ENCODE data around the gene FRAT1.

FRAT1 gene

DNA sequence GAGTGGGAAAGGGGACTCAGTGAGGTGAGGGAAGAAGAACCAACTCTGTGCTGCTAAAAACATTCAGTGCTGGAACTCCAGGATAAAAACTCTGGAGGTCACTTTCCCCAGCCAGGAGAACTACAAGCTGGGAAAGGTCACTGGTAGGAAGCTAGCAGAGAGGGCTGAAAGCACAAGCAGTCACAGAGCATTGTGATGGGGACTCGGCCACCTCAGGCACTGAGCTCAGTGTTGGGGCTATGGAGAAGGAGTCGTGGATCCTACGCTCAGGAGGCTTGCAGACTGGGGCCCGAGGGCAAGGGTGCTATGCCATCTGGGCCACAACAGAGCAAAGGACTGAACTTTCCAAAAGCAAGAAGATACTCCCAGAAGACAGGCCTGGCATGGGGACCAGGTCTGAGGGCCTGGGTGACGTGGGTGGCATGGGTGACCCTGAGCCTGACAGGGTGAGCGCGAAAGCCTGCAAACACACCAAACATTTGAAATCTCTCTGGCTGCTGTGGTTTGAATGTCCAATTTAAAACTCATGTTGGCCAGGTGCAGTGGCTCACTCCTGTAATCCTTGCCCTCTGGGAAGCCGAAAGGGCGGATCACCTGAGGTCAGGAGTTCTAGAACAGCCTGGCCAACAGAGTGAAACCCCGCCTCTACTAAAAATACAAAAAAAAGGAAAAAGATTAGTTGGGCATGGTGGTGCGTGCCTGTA is 16.8 kb upstream of the FRAT1 start:
- CTCF ChIA-PET = no interaction called here
- TF ChIP-seq SP1 (IDR thresholded peaks at IDR 0.05) (no peak), HDGF (IDR thresholded peaks at IDR 0.05; ENCODE audit: borderline replicate concordance) (no peak), LEF1 (IDR thresholded peaks at IDR 0.05; ENCODE audit: borderline replicate concordance) (no peak), TARDBP (IDR thresholded peaks at IDR 0.05) (no peak), SUZ12 (IDR thresholded peaks at IDR 0.05) (no peak), CTBP1 (IDR thresholded peaks at IDR 0.05; ENCODE audit: borderline replicate concordance) (no peak), FOXA1 (IDR thresholded peaks at IDR 0.05) (no peak)
- no peak for DNase-seq (ENCODE audit: extremely low spot score)
- POLR2A ChIA-PET = no interaction called here

DNA sequence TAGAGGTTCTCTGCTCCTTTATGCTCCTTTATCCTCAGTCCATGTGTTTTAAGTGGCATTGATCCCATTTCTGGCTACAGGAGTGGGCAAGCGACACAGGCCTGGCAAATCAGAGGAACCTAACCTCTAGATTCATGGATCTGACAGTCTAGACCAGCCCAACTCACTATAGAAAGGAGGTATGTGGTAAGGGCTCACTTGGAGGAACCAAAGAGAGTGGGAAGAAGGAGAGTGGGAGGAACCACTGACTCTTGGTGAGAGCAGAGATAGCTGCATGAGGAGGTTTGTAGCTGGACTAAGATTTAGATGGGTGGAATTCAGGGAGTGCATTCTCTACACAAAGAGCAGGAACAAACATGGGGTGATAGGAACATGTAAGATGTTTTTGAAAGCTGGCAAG is 11.6 kb upstream of the FRAT1 start:
- TF ChIP-seq L3MBTL2 (conservative IDR thresholded peaks at IDR 0.05) (no peak), CTBP1 (IDR thresholded peaks at IDR 0.05; ENCODE audit: borderline replicate concordance) (no peak), SP1 (IDR thresholded peaks at IDR 0.05) (no peak), TARDBP (IDR thresholded peaks at IDR 0.05) (no peak), NFRKB (IDR thresholded peaks at IDR 0.05) (no peak), FOXK2 (IDR thresholded peaks at IDR 0.05) (no peak), PKNOX1 (IDR thresholded peaks at IDR 0.05) (no peak), FOXA1 (IDR thresholded peaks at IDR 0.05) (no peak), ELF4 (IDR thresholded peaks at IDR 0.05) (no peak), BHLHE40 (IDR thresholded peaks at IDR 0.05; ENCODE audit: borderline replicate concordance) (no peak), ZNF384 (IDR thresholded peaks at IDR 0.05) (no peak), SUZ12 (IDR thresholded peaks at IDR 0.05) (no peak), FOXM1 (IDR thresholded peaks at IDR 0.05; ENCODE audit: borderline replicate concordance) (no peak), ARNT (IDR thresholded peaks at IDR 0.05) (no peak)
- POLR2A ChIA-PET = interaction anchor here (0.9 to 1.2 kb wide), 2 partner anchors 12 to 26 kb away, joined by 3 read pairs; partner anchors contain the start of gene FRAT1
- no peak for DNase-seq (ENCODE audit: extremely low spot score)
- CTCF ChIA-PET = no interaction called here

DNA sequence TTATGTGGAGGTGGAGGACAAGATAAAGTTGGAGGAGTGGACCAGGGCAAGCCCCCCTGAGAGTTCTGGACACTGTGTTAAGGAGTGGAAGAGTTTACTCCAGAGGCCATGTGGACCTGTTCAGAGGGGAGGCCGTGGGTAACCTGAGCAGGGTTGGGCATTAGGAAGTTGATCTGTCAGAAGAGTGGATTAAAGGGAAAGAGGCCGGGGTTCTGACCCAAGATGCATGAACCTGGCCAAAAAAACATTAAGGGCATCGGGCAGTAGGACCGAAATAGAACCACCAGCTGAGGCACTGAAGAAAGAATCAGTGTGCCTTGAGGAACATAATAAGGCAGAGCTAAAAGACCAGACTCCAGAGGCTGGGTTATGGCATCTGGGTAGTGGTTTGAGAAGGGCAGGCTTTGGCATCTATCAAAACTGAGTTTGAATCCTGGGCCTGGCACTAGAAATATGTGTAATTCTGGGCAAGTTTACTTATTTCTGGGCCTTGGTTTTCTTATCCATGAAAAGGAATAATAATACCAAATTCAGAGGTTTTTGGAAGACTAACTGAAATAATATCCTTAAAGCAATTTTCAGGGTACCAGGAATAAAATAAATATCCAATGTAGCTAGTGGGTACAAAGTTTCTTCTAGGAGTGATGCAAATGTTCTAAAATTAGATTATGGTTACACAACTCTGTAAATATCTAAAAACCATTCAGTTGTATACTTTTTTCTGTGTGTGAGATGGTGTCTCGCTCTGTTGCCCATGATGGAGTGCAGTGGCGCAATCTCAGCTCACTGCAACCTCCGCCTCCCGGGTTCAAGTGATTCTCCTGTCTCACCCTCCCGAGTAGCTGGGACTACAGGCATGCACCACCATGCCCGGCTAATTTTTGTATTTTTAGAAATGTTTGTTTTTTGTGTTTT is 10.9 kb upstream of the FRAT1 start:
- DNase-seq (ENCODE audit: extremely low spot score) = no peak
- ChIA-PET CTCF (no interaction called here), POLR2A (interaction anchor here (0.9 to 1.2 kb wide), 2 partner anchors 11 to 25 kb away, joined by 3 read pairs; partner anchors contain the start of gene FRAT1)
- no peak for TF ChIP-seq BHLHE40 (IDR thresholded peaks at IDR 0.05; ENCODE audit: borderline replicate concordance)
- TF ChIP-seq ZNF384 (IDR thresholded peaks at IDR 0.05) = no peak
- TF ChIP-seq NFRKB (IDR thresholded peaks at IDR 0.05) = no peak
- TF ChIP-seq TARDBP (IDR thresholded peaks at IDR 0.05) = no peak
- no peak for TF ChIP-seq L3MBTL2 (conservative IDR thresholded peaks at IDR 0.05)
- TF ChIP-seq SP1 (IDR thresholded peaks at IDR 0.05) = no peak
- TF ChIP-seq PKNOX1 (IDR thresholded peaks at IDR 0.05) = no peak
- TF ChIP-seq FOXK2 (IDR thresholded peaks at IDR 0.05) = no peak
- no peak for TF ChIP-seq ARNT (IDR thresholded peaks at IDR 0.05)
- TF ChIP-seq LEF1 (IDR thresholded peaks at IDR 0.05; ENCODE audit: borderline replicate concordance) = no peak
- TF ChIP-seq FOXA1 (IDR thresholded peaks at IDR 0.05) = no peak
- TF ChIP-seq SUZ12 (IDR thresholded peaks at IDR 0.05) = no peak
- TF ChIP-seq FOXM1 (IDR thresholded peaks at IDR 0.05; ENCODE audit: borderline replicate concordance) = no peak
- TF ChIP-seq HDGF (IDR thresholded peaks at IDR 0.05; ENCODE audit: borderline replicate concordance) = no peak
- TF ChIP-seq ELF4 (IDR thresholded peaks at IDR 0.05) = no peak
- TF ChIP-seq CTBP1 (IDR thresholded peaks at IDR 0.05; ENCODE audit: borderline replicate concordance) = no peak

GRCh38 chr10:97311111-97311626 is 7.9 kb upstream of the FRAT1 start:
- POLR2A ChIA-PET = no interaction called here

DNA sequence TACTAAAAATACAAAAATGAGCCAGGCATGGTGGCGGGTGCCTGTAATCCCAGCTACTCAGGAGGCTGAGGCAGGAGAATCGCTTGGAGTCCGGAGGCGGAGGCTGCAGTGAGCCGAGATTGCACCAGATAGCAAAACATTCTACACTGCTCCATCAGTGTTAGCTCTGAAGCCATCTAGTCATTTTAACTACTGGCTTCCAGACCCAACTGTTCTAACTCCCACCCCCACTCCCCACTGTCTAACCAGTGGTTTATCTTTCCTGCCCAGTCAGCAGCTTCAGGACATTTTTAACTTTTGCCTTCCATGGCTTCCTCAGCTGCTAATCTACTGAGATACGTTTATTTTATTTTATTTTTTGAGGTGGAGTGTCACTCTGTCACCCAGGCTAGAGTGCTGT is 6.2 kb upstream of the FRAT1 start:
- CTCF ChIA-PET = interaction anchor here (0.6 kb wide), 1 partner anchor 64 kb away, joined by 4 read pairs; no protein-coding TSS in a partner anchor
- no peak for DNase-seq (ENCODE audit: extremely low spot score)
- POLR2A ChIA-PET = no interaction called here
- TF ChIP-seq HDGF (IDR thresholded peaks at IDR 0.05; ENCODE audit: borderline replicate concordance) = no peak
- TF ChIP-seq FOXK2 (IDR thresholded peaks at IDR 0.05) = no peak
- TF ChIP-seq BHLHE40 (IDR thresholded peaks at IDR 0.05; ENCODE audit: borderline replicate concordance) = no peak
- TF ChIP-seq ZNF384 (IDR thresholded peaks at IDR 0.05) = no peak
- no peak for TF ChIP-seq LEF1 (IDR thresholded peaks at IDR 0.05; ENCODE audit: borderline replicate concordance)
- no peak for TF ChIP-seq TARDBP (IDR thresholded peaks at IDR 0.05)
- no peak for TF ChIP-seq CTBP1 (IDR thresholded peaks at IDR 0.05; ENCODE audit: borderline replicate concordance)

More at GRCh38 chr10:97311111-97311626, 7.9 kb upstream of the FRAT1 start:
- CTCF ChIA-PET = interaction anchor here (0.6 kb wide), 2 partner anchors 249 to 373 kb away, joined by 3 to 4 read pairs; no protein-coding TSS in a partner anchor
- DNase-seq (ENCODE audit: extremely low spot score) = no peak
- TF ChIP-seq L3MBTL2 (conservative IDR thresholded peaks at IDR 0.05) (no peak), TARDBP (IDR thresholded peaks at IDR 0.05) (no peak), ARNT (IDR thresholded peaks at IDR 0.05) (no peak)

GRCh38 chr10:97314671-97315070 is 4.4 kb upstream of the FRAT1 start:
- DNase-seq (ENCODE audit: extremely low spot score) = no peak
- TF ChIP-seq PKNOX1 (IDR thresholded peaks at IDR 0.05) = no peak
- TF ChIP-seq SP1 (IDR thresholded peaks at IDR 0.05) = no peak
- TF ChIP-seq CTBP1 (IDR thresholded peaks at IDR 0.05; ENCODE audit: borderline replicate concordance) = no peak
- no peak for TF ChIP-seq NFRKB (IDR thresholded peaks at IDR 0.05)
- no peak for TF ChIP-seq BHLHE40 (IDR thresholded peaks at IDR 0.05; ENCODE audit: borderline replicate concordance)
- TF ChIP-seq ELF4 (IDR thresholded peaks at IDR 0.05) = no peak
- POLR2A ChIA-PET = interaction anchor here (1.0 kb wide), 1 partner anchor 11 kb away, joined by 4 read pairs; no protein-coding TSS in a partner anchor
- CTCF ChIA-PET = interaction anchor here (0.7 kb wide), 1 partner anchor 19 kb away, joined by 3 read pairs; no protein-coding TSS in a partner anchor

All from HEK293T (cell line).